ENCODE data around the gene HCN4. TPM values are rescaled to one million over a fixed set of nuclear protein-coding genes. Genes with fewer than 3 reads are reported as not detected.

Gene HCN4
- total RNA-seq, 1 donor: not detected

DNA sequence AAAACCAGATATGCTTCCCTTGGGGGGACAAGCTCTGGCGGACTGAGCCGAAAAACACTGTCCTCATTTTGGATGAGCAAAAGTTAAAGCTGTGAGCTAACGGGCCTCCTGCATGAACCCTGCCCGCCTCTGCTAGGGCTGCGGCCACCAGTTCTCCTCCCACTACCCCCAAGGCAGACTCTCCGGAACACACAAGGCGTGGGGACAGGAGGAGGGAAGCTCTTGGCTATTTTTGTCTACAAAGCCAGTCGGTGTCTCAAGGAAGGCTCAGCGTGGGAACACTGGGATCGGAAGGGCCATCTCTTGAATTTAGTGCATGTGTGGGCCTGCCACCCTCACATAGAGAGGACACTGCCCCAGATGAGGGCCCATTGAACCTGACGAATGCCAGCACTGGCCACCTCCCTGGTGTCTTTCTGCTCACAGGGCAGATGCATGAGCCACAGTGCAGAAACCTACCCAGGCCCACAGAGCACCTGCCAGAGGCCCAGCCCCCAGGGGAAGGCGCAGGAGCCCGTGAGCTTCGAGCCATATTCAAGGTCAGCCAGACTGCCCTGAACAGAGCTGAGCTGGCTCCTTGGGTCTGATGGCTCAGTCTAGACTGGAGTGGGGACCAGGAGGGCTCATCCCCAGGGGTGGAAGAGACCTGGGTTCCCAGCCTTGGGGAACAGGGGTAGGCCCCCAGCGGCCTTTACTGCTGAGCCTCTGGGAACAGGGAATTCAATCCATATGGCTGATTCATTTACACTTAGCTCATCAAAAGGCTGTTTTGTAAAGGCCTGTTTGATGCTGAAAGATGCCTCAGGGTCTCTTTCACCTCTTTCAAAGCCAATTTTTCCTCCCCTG, 38.3 kb downstream of the HCN4 start:
- no peak for TF ChIP-seq CTCF (IDR thresholded peaks at IDR 0.05; ENCODE audit: insufficient read depth, low read length)
- DNase-seq (ENCODE audit: low read depth): no peak

DNA sequence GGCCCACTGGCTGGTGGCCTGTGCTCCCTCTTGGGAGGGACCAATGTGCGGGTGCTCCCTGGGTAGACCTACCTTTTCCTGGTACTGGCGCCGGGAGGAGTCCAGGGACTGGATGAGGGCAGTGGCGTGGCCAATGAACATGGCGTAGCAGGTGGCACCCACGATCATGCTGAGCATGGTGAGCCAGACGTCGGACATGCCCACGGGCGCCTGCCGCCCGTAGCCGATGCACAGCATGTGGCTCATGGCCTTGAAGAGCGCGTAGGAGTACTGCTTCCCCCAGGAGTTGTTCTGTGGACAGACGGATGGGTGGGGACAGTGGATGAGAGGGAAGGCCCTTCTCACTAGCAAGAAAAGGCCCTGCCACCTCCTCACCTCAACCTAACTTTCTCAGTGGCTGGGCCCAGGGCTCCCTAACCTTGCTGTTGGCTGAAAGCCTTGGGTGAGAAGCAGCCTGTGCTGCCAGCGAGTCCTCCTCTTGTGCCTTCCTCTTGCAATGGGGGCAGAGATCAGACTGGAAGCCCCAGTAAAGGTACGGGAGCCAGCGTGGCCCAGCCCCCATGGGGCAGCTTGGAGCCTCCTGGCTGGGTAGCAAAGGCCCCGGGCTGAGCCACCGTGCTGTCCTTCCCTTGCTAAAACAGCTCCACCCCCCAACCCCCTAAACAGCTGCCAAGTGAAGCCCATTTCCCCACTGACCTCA, 39.1 kb downstream of the HCN4 start:
- no peak for DNase-seq (ENCODE audit: low read depth)
- no peak overlapping the region for H3K4me3 ChIP-seq (ENCODE audit: low read depth, low read length)
- TF ChIP-seq CTCF (IDR thresholded peaks at IDR 0.05; ENCODE audit: insufficient read depth, low read length): no peak

More for the DNA sequence above, 38.3 kb downstream of the HCN4 start:
- no peak overlapping the region for H3K4me3 ChIP-seq (ENCODE audit: low read depth, low read length)

GRCh38 chr15:73328981-73329380, 39.8 kb downstream of the HCN4 start:
- DNase-seq (ENCODE audit: low read depth): no peak
- no peak for TF ChIP-seq CTCF (IDR thresholded peaks at IDR 0.05; ENCODE audit: insufficient read depth, low read length)
- no peak overlapping the region for H3K4me3 ChIP-seq (ENCODE audit: low read depth, low read length)

DNA sequence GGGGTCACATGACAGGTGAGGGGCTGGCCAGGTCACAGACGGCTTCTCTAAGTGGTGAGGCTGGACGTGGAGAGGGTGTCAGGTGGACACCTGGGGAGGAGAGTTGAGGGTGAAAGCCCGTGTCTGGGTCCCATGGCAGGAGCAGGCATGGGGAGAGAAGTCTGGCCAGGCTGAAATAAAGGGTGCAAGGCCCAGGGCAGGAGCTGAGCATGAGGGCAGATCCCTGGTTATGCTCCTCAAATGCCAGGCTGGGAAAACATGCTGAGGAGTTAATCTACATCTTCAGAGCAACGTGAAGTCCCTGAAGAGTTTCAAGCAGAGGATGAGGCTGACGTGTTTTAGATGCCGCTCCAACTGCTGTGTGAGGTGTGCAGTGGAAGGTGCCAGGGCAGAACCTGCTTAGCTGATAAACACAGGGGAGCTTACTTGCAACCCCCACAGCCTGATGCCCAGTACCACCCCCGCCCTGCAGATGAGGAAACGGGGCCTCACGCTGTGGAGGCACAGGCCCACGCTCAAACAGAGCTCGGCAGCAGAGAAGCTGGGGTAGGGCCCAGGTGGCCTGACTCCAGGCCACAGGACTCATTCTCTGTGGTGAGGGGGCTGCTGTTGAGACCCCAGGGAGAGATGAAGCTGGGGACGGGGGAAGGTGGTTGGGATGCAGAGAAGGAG, 40.5 kb downstream of the HCN4 start:
- H3K4me3 ChIP-seq (ENCODE audit: low read depth, low read length): no peak overlapping the region
- no peak for DNase-seq (ENCODE audit: low read depth)
- TF ChIP-seq CTCF (IDR thresholded peaks at IDR 0.05; ENCODE audit: insufficient read depth, low read length): no peak

GRCh38 chr15:73326157-73326556, 42.6 kb downstream of the HCN4 start:
- no peak for DNase-seq (ENCODE audit: low read depth)
- TF ChIP-seq CTCF (IDR thresholded peaks at IDR 0.05; ENCODE audit: insufficient read depth, low read length): no peak
- no peak overlapping the region for H3K4me3 ChIP-seq (ENCODE audit: low read depth, low read length)

- no peak for TF ChIP-seq CTCF (IDR thresholded peaks at IDR 0.05; ENCODE audit: insufficient read depth, low read length)
- DNase-seq (ENCODE audit: low read depth): no peak
- H3K4me3 ChIP-seq (ENCODE audit: low read depth, low read length): no peak overlapping the region
Measured at GRCh38 chr15:73325191-73325861, 43.4 kb downstream of the HCN4 start.
